ENCODE data around the gene METTL24.

DNA sequence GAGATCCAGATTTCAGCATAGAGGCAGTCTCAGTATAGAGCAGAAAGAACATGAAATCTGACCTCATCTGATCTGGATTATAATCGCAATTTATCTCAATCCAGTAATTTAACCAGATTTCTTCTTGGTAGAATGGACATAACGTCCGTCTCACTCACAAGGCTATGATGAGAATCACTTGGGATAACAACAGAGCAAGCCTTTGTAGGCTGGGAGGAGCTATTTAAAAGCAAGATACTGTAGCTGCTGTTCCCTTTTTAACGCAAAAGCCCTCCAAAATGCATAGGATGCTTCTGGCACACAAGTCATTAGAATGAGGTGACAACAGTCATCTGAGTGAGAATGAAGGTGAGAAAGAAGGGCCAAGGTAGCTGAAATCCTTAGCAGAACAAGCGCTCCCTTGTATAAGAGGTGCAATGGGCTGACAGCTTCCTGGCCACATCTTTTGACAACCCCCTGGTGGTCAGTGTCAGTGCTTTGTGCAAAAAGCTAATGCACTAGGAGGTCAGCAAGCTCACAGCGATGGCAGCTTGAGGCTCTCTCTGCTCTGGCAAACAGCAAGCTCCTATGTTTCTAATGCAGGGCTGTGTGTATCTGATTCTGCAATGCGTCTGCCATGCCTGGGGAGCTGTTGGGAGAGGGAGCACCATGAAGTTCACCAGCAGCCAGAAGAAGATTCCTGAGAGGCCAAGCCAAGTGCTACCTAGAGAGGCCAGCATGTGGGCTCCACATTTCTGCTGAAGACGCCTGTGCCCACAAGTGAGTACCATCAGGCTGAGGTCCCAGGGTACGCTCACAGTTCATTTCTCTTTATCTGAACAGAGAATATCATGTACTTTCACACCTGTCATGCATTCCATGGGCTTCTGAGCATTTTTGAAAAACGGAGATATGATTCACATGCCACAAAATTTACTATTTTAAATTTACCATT is 16.2 kb downstream of the METTL24 start:
- TF ChIP-seq PAWR (CRISPR knock-in tag; IDR thresholded peaks at IDR 0.05; ENCODE audit: borderline replicate concordance): no peak
- TF ChIP-seq ZNF614 (CRISPR knock-in tag; IDR thresholded peaks at IDR 0.05; ENCODE audit: borderline replicate concordance): no peak
- no peak for TF ChIP-seq CCDC6 (CRISPR knock-in tag; IDR thresholded peaks at IDR 0.05)

Data from HepG2 (cell line).